GM18498 (cell line): Measurements from ENCODE around the gene TP53I11.

ENCODE experiments used
- ATAC-seq: cut with Tn5 transposase; IDR thresholded peaks from one replicate; pipeline ENCODE4 v1.9.1; 2021; ENCODE audit warnings: mild to moderate bottlenecking, moderate library complexity; ENCODE audit not compliant: unreplicated experiment

Gene TP53I11

GRCh38 chr11:44950625-44951476 lies at the start of gene TP53I11:
Gene TP53I11 (minus strand): TSS chr11:44950883. CDS start chr11:44938335, 12,548 bp downstream.
- ATAC-seq: no peak

GRCh38 chr11:44999068-44999467 lies 48.4 kb upstream of the TP53I11 start:
- no peak for ATAC-seq

GRCh38 chr11:44998051-44998450 lies 47.4 kb upstream of the TP53I11 start:
- no peak for ATAC-seq

GRCh38 chr11:44997566-44997965 lies 46.9 kb upstream of the TP53I11 start:
- ATAC-seq: no peak

- no peak for ATAC-seq
Observed at GRCh38 chr11:44994753-44995152, 44.1 kb upstream of the TP53I11 start.

GRCh38 chr11:44993971-44994704 lies 43.5 kb upstream of the TP53I11 start:
- no peak for ATAC-seq

GRCh38 chr11:44992774-44993173 lies 42.1 kb upstream of the TP53I11 start:
- no peak for ATAC-seq

GRCh38 chr11:44992181-44992582 lies 41.5 kb upstream of the TP53I11 start:
- no peak for ATAC-seq

GRCh38 chr11:44990665-44991064 lies 40.0 kb upstream of the TP53I11 start:
- ATAC-seq: no peak

GRCh38 chr11:44989831-44990566 lies 39.3 kb upstream of the TP53I11 start:
- no peak for ATAC-seq

GRCh38 chr11:44988981-44989635 lies 38.4 kb upstream of the TP53I11 start:
- no peak for ATAC-seq

GRCh38 chr11:44988111-44988510 lies 37.4 kb upstream of the TP53I11 start:
- ATAC-seq: no peak

- no peak for ATAC-seq
Observed at GRCh38 chr11:44987506-44987905, 36.8 kb upstream of the TP53I11 start.

- ATAC-seq: no peak
Observed at GRCh38 chr11:44986315-44986714, 35.6 kb upstream of the TP53I11 start.

- ATAC-seq: no peak
Observed at GRCh38 chr11:44985721-44986120, 35.0 kb upstream of the TP53I11 start.

- no peak for ATAC-seq
Observed at GRCh38 chr11:44983786-44984185, 33.1 kb upstream of the TP53I11 start.

- no peak for ATAC-seq
Observed at GRCh38 chr11:44982496-44983062, 31.9 kb upstream of the TP53I11 start.

- ATAC-seq: no peak
Observed at GRCh38 chr11:44980533-44981427, 30.1 kb upstream of the TP53I11 start.

GRCh38 chr11:44979543-44980399 lies 29.1 kb upstream of the TP53I11 start:
- no peak for ATAC-seq
